ENCODE results near the gene POMGNT1. TPM values are rescaled to one million over a fixed set of nuclear protein-coding genes. Genes with fewer than 3 reads are reported as not detected.

The POMGNT1 gene
- total and polyA plus RNA-seq, 2 of the 13 experiments (the other 11 are each of a cell fraction or from before 2014, with no cell fraction given), result 33.9 to 46.8 TPM

DNA sequence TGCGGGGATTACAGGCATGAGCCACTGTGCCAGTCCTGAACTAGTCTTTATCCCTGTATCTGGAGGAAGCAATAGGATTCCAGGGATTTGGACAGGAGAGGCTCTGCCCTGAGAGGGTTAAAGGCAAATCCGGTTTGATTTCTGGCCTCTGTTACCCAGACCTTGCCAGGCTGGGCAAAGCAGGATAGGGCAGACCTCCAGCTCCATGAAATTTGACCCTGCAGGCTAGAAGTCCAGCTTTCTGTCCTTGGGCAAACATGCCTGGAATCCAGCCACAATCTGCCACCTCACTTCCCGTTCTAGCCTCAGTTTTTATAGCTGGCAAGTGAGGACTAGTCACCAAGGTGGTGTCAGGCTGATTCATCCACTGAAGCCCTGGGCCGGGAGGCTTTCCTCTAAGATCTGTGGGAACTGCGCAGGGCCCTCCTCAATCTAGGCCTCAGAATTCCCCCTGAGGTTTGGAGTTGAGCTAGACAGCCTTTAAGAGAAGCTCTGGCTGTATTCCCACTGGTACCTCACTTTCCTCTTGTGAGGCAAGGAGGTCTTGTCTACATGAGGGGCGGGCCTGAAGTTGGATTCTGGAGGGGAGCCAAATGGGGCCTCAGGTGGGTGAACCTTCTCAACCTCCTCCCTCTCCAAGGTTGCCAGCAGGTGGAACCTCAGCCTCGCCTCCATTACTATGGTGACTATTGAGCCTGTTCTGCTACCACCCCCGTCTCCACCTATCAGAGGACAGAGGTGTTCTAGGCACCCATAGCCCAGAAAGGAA lies 15.0 kb downstream of the POMGNT1 start (continued):
- TF ChIP-seq, protein P1, sequence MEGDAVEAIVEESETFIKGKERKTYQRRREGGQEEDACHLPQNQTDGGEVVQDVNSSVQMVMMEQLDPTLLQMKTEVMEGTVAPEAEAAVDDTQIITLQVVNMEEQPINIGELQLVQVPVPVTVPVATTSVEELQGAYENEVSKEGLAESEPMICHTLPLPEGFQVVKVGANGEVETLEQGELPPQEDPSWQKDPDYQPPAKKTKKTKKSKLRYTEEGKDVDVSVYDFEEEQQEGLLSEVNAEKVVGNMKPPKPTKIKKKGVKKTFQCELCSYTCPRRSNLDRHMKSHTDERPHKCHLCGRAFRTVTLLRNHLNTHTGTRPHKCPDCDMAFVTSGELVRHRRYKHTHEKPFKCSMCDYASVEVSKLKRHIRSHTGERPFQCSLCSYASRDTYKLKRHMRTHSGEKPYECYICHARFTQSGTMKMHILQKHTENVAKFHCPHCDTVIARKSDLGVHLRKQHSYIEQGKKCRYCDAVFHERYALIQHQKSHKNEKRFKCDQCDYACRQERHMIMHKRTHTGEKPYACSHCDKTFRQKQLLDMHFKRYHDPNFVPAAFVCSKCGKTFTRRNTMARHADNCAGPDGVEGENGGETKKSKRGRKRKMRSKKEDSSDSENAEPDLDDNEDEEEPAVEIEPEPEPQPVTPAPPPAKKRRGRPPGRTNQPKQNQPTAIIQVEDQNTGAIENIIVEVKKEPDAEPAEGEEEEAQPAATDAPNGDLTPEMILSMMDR (CRISPR knock-in tag; IDR thresholded peaks at IDR 0.05), result peak; percentile 36; the same call in 1 of the 2 replicates
- TF ChIP-seq SNRNP70 (IDR thresholded peaks at IDR 0.05; ENCODE audit: low read depth, low read length) (no peak), ZNF30 (CRISPR knock-in tag; IDR thresholded peaks at IDR 0.05) (no peak), NBN (conservative IDR thresholded peaks at IDR 0.05) (no peak), MXI1 (IDR thresholded peaks at IDR 0.05; ENCODE audit: borderline replicate concordance, low read depth, low read length) (peak; percentile 36; the same call in 1 of the 3 replicates), SP1 (IDR thresholded peaks at IDR 0.05) (no peak), SP1 (CRISPR knock-in tag; IDR thresholded peaks at IDR 0.05) (no peak), ZNF451 (CRISPR knock-in tag; IDR thresholded peaks at IDR 0.05) (no peak), ZNF20 (CRISPR knock-in tag; IDR thresholded peaks at IDR 0.05) (no peak), MBNL3 (CRISPR knock-in tag; conservative IDR thresholded peaks at IDR 0.05) (no peak), JARID2 (CRISPR knock-in tag; IDR thresholded peaks at IDR 0.05; ENCODE audit: insufficient replicate concordance) (no peak), ZNF615 (CRISPR knock-in tag; IDR thresholded peaks at IDR 0.05; ENCODE audit: borderline replicate concordance) (no peak), RFX5 (IDR thresholded peaks at IDR 0.05; ENCODE audit: low read depth, low read length) (no peak)
- TF ChIP-seq, protein P2, sequence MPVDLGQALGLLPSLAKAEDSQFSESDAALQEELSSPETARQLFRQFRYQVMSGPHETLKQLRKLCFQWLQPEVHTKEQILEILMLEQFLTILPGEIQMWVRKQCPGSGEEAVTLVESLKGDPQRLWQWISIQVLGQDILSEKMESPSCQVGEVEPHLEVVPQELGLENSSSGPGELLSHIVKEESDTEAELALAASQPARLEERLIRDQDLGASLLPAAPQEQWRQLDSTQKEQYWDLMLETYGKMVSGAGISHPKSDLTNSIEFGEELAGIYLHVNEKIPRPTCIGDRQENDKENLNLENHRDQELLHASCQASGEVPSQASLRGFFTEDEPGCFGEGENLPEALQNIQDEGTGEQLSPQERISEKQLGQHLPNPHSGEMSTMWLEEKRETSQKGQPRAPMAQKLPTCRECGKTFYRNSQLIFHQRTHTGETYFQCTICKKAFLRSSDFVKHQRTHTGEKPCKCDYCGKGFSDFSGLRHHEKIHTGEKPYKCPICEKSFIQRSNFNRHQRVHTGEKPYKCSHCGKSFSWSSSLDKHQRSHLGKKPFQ (CRISPR knock-in tag; IDR thresholded peaks at IDR 0.05; ENCODE audit: insufficient replicate concordance), result no peak
- TF ChIP-seq, protein P3, sequence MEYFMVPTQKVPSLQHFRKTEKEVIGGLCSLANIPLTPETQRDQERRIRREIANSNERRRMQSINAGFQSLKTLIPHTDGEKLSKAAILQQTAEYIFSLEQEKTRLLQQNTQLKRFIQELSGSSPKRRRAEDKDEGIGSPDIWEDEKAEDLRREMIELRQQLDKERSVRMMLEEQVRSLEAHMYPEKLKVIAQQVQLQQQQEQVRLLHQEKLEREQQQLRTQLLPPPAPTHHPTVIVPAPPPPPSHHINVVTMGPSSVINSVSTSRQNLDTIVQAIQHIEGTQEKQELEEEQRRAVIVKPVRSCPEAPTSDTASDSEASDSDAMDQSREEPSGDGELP (IDR thresholded peaks at IDR 0.05; ENCODE audit: borderline replicate concordance, low read depth), result no peak
- TF ChIP-seq, protein P4, sequence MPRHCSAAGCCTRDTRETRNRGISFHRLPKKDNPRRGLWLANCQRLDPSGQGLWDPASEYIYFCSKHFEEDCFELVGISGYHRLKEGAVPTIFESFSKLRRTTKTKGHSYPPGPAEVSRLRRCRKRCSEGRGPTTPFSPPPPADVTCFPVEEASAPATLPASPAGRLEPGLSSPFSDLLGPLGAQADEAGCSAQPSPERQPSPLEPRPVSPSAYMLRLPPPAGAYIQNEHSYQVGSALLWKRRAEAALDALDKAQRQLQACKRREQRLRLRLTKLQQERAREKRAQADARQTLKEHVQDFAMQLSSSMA (CRISPR knock-in tag; IDR thresholded peaks at IDR 0.05), result no peak
- TF ChIP-seq, protein P5, sequence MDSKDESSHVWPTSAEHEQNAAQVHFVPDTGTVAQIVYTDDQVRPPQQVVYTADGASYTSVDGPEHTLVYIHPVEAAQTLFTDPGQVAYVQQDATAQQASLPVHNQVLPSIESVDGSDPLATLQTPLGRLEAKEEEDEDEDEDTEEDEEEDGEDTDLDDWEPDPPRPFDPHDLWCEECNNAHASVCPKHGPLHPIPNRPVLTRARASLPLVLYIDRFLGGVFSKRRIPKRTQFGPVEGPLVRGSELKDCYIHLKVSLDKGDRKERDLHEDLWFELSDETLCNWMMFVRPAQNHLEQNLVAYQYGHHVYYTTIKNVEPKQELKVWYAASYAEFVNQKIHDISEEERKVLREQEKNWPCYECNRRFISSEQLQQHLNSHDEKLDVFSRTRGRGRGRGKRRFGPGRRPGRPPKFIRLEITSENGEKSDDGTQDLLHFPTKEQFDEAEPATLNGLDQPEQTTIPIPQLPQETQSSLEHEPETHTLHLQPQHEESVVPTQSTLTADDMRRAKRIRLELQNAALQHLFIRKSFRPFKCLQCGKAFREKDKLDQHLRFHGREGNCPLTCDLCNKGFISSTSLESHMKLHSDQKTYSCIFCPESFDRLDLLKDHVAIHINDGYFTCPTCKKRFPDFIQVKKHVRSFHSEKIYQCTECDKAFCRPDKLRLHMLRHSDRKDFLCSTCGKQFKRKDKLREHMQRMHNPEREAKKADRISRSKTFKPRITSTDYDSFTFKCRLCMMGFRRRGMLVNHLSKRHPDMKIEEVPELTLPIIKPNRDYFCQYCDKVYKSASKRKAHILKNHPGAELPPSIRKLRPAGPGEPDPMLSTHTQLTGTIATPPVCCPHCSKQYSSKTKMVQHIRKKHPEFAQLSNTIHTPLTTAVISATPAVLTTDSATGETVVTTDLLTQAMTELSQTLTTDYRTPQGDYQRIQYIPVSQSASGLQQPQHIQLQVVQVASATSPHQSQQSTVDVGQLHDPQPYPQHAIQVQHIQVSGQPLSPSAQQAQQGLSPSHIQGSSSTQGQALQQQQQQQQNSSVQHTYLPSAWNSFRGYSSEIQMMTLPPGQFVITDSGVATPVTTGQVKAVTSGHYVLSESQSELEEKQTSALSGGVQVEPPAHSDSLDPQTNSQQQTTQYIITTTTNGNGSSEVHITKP (CRISPR knock-in tag; IDR thresholded peaks at IDR 0.05; ENCODE audit: low read depth), result no peak
- TF ChIP-seq, protein P6, sequence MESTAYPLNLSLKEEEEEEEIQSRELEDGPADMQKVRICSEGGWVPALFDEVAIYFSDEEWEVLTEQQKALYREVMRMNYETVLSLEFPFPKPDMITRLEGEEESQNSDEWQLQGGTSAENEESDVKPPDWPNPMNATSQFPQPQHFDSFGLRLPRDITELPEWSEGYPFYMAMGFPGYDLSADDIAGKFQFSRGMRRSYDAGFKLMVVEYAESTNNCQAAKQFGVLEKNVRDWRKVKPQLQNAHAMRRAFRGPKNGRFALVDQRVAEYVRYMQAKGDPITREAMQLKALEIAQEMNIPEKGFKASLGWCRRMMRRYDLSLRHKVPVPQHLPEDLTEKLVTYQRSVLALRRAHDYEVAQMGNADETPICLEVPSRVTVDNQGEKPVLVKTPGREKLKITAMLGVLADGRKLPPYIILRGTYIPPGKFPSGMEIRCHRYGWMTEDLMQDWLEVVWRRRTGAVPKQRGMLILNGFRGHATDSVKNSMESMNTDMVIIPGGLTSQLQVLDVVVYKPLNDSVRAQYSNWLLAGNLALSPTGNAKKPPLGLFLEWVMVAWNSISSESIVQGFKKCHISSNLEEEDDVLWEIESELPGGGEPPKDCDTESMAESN (CRISPR knock-in tag; conservative IDR thresholded peaks at IDR 0.05), result 0 out of 2 replicates have a peak, but pooled peaks have one; percentile 25

Data from HepG2 (cell line).